Breast epithelium (tissue), 4 donors: ENCODE measurements around the gene LRRC43. TPM values are rescaled to one million over a fixed set of nuclear protein-coding genes. Genes with fewer than 3 reads are reported as not detected.

Experiments
- DNase-seq, 2 donors: peaks; one replicate each; pipeline ENCODE4 v3.0.0-alpha.2; 2019; ENCODE audit warnings: low spot score in 2 of 2
- H3K27ac ChIP-seq, 2 donors: fragments of 200-600 bp; sonication (generic) in 1 of 2; one replicate each; pipeline ENCODE4 v1.5.1; 2016 to 2019; ENCODE audit warnings: mild to moderate bottlenecking in 1 of 2
- H3K27me3 ChIP-seq, 2 donors: fragments of 200-600 bp; sonication (generic) in 1 of 2; one replicate each; pipeline versions ENCODE4 v1.5.1 to v1.6.0; 2017 to 2019; ENCODE audit warnings: control low read depth in 1 of 2, mild to moderate bottlenecking in 1 of 2
- H3K36me3 ChIP-seq: fragments of 200-600 bp; one replicate; pipeline ENCODE4 v1.5.1; 2019
- H3K4me1 ChIP-seq, 2 donors: fragments of 200-600 bp; sonication (generic); one replicate each; pipeline ENCODE4 v1.5.1; 2016 to 2019; ENCODE audit warnings: control low read depth in 1 of 2
- H3K4me3 ChIP-seq, 3 donors: fragments of 200-600 bp; sonication (generic); 1 replicate in 2 of 3; 2 replicates in 1 of 3; pipeline ENCODE4 v1.5.1; 2016 to 2019; ENCODE audit warnings: mild to moderate bottlenecking in 3 of 3, moderate library complexity in 2 of 3
- H3K9me3 ChIP-seq, 2 donors: fragments of 200-600 bp; sonication (generic) in 1 of 2; one replicate each; pipeline ENCODE4 v1.5.1; 2016 to 2019; ENCODE audit warnings: control low read depth in 1 of 2
- CTCF ChIP-seq, 3 donors: fragments of 450-650 bp; IDR thresholded peaks; one replicate each; pipeline ENCODE4 v1.5.1; 2016 to 2017; ENCODE audit warnings: antibody characterized with exemption in 3 of 3, mild to moderate bottlenecking in 3 of 3, moderate library complexity in 3 of 3
- POLR2A ChIP-seq: fragments of 450-650 bp; IDR thresholded peaks from one replicate; pipeline ENCODE4 v1.6.1; 2016; ENCODE audit warnings: antibody characterized with exemption, mild to moderate bottlenecking, moderate library complexity
- POLR2AphosphoS5 ChIP-seq, 3 donors: sonication (generic); formaldehyde crosslinking; IDR thresholded peaks; one replicate each; pipeline ENCODE4 v1.6.1; 2017; ENCODE audit warnings: antibody characterized with exemption in 3 of 3
- intact Hi-C: fragments of 100-400 bp; cut with DNase I; formaldehyde crosslinking; loops from one replicate; pipeline ENCODE4 v1.15.1; 2023; ENCODE audit warnings: low total_unique reads
- total RNA-seq, 3 donors: library from RNA; depleted of rRNA; stranded (reverse); fragments of >200 nt; gene quantifications; one replicate each; pipeline ENCODE4 v1.1.0, GENCODE V29; 2016

Gene LRRC43
- total RNA-seq, 3 donors from 2014 or later, result 0.66 to 2.3 (median 0.80) TPM

DNA sequence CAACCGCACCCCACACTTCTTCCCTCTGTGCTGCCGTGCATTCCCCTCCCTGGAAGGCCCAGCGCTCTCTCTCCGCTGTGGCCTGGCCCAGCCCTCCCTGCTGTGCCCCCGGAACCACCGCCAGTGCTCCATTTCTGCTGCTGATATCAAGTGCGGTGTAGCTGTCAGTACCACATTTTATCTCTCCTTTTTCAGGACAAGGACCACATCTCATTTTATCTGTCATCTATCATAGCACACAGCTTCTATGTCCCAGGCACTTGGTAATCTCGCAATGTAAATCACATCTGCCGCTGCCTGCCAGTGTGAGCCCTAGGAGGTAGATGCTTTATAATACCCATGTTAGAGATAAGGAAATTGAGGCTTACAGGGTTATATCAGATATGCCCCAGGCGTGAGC, 27.2 kb upstream of the LRRC43 start:
- Histone ChIP-seq H3K4me1 (no peaks in the 10 kb centered on the region), H3K27me3 (no peaks in the 10 kb centered on the region), H3K36me3 (no peaks in the 10 kb centered on the region), H3K27ac (no peak overlapping the region), H3K9me3 (no peaks in the 10 kb centered on the region), H3K4me3 (no peak overlapping the region)
- TF ChIP-seq CTCF (IDR thresholded peaks at IDR 0.05) (no peak), POLR2AphosphoS5 (IDR thresholded peaks at IDR 0.05) (no peak), POLR2A (no peak)
- intact Hi-C loops, result no loop called here
- no peak for DNase-seq

DNA sequence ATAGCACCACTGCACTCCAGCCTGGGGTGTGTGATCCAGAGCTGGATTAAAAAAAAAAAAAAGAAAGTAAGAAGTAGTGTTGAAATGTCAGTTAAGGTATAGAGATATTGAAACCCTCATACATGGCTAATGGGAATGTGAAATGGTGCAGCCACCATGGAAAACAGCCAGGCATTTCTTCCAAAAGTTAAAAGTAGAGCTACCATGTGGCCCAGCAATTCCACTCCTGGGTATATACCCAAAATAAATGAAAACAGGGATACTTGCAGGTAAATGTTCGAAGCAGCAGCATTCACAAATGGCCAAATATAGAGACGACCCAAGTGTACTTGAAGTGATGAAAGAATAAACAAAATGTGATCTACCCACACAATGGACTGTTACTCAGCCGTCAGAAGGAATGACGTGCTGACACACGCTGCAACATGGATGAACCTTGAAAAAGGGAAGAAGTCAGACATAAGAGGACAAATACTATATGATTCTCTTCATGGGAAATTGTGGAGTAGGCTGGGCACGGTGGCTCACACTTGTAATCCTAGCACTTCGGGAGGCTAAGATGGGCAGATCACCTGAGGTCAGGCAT, 24.1 kb upstream of the LRRC43 start:
- TF ChIP-seq POLR2A (no peak), CTCF (IDR thresholded peaks at IDR 0.05) (no peak), POLR2AphosphoS5 (IDR thresholded peaks at IDR 0.05) (no peak)
- no peak overlapping the region for H3K4me3 ChIP-seq
- H3K27me3 ChIP-seq, result no peaks in the 10 kb centered on the region
- no peak overlapping the region for H3K27ac ChIP-seq
- no peak for DNase-seq
- H3K9me3 ChIP-seq, result no peaks in the 10 kb centered on the region
- no peaks in the 10 kb centered on the region for H3K36me3 ChIP-seq
- intact Hi-C loops, result no loop called here
- no peaks in the 10 kb centered on the region for H3K4me1 ChIP-seq

DNA sequence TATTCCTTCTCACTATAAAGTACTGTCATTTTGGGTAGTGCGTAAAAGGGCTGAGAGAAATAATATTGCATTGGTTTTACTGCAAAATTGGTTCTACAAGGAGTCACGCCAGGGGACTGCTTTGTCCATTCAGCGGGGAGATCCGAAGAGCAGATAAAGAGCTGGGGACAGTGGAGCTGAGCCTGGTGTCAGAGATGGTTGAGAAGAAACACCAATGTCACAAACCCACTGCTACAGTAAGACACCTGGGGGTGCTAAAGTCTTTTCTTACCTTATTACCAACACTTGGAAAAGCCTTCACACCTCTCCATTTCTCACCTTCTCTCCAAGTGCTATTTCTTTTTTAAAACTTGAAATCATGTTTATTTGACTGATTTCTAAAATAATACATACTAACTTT, 23.0 kb upstream of the LRRC43 start:
- no peaks in the 10 kb centered on the region for H3K9me3 ChIP-seq

GRCh38 chr12:122160761-122161160, 22.2 kb upstream of the LRRC43 start:
- TF ChIP-seq CTCF (IDR thresholded peaks at IDR 0.05) (no peak), POLR2AphosphoS5 (IDR thresholded peaks at IDR 0.05) (no peak), POLR2A (no peak)
- Histone ChIP-seq H3K27me3 (no peaks in the 10 kb centered on the region), H3K4me1 (no peaks in the 10 kb centered on the region), H3K27ac (no peak overlapping the region), H3K4me3 (no peak overlapping the region), H3K9me3 (no peaks in the 10 kb centered on the region), H3K36me3 (no peaks in the 10 kb centered on the region)
- DNase-seq, result no peak
- intact Hi-C loops, result no loop called here

More for the DNA sequence above, 23.0 kb upstream of the LRRC43 start:
- DNase-seq, result no peak
- Histone ChIP-seq H3K27me3 (no peaks in the 10 kb centered on the region), H3K4me3 (no peak overlapping the region), H3K27ac (no peak overlapping the region), H3K4me1 (no peaks in the 10 kb centered on the region), H3K36me3 (no peaks in the 10 kb centered on the region)
- intact Hi-C loops, result no loop called here
- TF ChIP-seq CTCF (IDR thresholded peaks at IDR 0.05) (no peak), POLR2A (no peak), POLR2AphosphoS5 (IDR thresholded peaks at IDR 0.05) (no peak)

DNA sequence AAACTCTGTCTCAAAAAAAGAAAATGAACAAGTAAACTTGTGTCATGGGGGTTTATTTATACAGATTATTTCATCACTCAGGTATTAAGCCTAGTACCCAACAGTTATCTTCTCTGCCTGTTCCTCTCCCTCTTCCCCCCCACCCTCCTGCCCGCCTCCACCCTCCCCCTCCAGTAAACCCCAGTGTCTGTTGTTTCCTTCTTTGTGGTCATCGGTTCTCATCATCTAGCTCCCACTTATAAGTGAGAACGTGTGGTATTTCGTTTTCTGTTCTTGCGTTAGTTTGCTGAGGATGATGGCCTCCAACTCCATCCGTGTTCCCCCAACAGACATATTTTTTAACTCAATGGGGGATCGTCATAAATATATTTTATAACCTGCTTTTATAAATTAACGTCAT, 21.2 kb upstream of the LRRC43 start:
- H3K36me3 ChIP-seq, result no peaks in the 10 kb centered on the region
- H3K4me1 ChIP-seq, result no peaks in the 10 kb centered on the region
- no peak overlapping the region for H3K27ac ChIP-seq
- no peaks in the 10 kb centered on the region for H3K9me3 ChIP-seq
- intact Hi-C loops, result no loop called here
- no peak for TF ChIP-seq POLR2A
- TF ChIP-seq POLR2AphosphoS5 (IDR thresholded peaks at IDR 0.05), result no peak
- no peak for TF ChIP-seq CTCF (IDR thresholded peaks at IDR 0.05)
- no peaks in the 10 kb centered on the region for H3K27me3 ChIP-seq
- no peak overlapping the region for H3K4me3 ChIP-seq
- no peak for DNase-seq
